Endothelial cell of umbilical vein (primary cell): Measurements from ENCODE around the gene VPS35. TPM values are rescaled to one million over a fixed set of nuclear protein-coding genes. Genes with fewer than 3 reads are reported as not detected.

Experiments used
- BruUV-seq: library from RNA; stranded (reverse); fragments of 400-500 nt; replicated peaks from 2 replicates; lab custom pipeline; 2021; lab: Mats Ljungman, UMichigan
- CTCF ChIA-PET: fragments of 300-600, 350-600 bp; sonication (Branson Sonifier 250); formaldehyde crosslinking; loops from one replicate; lab custom pipeline; 2021; ENCODE audit warnings: antibody characterized with exemption, inconsistent platforms; lab: Charles Lee
- POLR2A ChIA-PET: fragments of 300-600, 350-600 bp; sonication (Branson Sonifier 250); formaldehyde crosslinking; loops from one replicate; lab custom pipeline; 2021; ENCODE audit warnings: antibody characterized with exemption, inconsistent platforms; lab: Charles Lee
- DNase-seq: peaks from one replicate; pipeline ENCODE4 v3.0.0-alpha.2; 2011; ENCODE audit warnings: low read depth, low spot score
- FAIRE-seq: peaks from 2 replicates; lab custom pipeline; 2011; peaks lifted over from hg19 to GRCh38; lab: Jason Lieb, UNC
- H2AFZ ChIP-seq: 2 replicates; pipeline ENCODE4 v1.6.0; 2012; ENCODE audit warnings: low read depth, low read length, control low read depth, inconsistent platforms
- H3K27ac ChIP-seq: 2 replicates; pipeline ENCODE4 v1.5.1; 2011; ENCODE audit warnings: low read depth, mild to moderate bottlenecking, control low read depth, low read length, moderate library complexity; ENCODE audit not compliant: insufficient read depth
- H3K27me3 ChIP-seq, 2 experiments: 2 replicates each; pipeline versions ENCODE4 v1.6.0 to v1.6.1; 2011; ENCODE audit warnings: low read length in 2 of 2, mixed read lengths in 1 of 2; ENCODE audit not compliant: control insufficient read depth in 2 of 2, insufficient read depth in 2 of 2
- H3K36me3 ChIP-seq, 2 experiments: 2 replicates in 1 of 2; 3 replicates in 1 of 2; pipeline ENCODE4 v1.5.1; 2011; ENCODE audit warnings: low read length in 2 of 2, mild to moderate bottlenecking in 1 of 2, moderate library complexity in 1 of 2; ENCODE audit not compliant: control insufficient read depth in 2 of 2, insufficient read depth in 2 of 2; ENCODE audit errors: extremely low read depth in 1 of 2
- H3K4me1 ChIP-seq: 3 replicates; pipeline ENCODE4 v1.5.1; 2011; ENCODE audit warnings: mild to moderate bottlenecking, low read length; ENCODE audit not compliant: control insufficient read depth, insufficient read depth; ENCODE audit errors: extremely low read depth
- H3K4me2 ChIP-seq: 2 replicates; pipeline ENCODE4 v1.6.1; 2011; ENCODE audit warnings: low read length, control low read depth, mixed read lengths; ENCODE audit not compliant: insufficient read depth
- H3K4me3 ChIP-seq, 3 experiments: fragments of 200-600 bp in 1 of 3; sonication (generic), shearing (Covaris generic) in 1 of 3; replicated peaks in 1 of 3; 2 replicates each; pipeline ENCODE4 v1.5.1; 2011 to 2016; ENCODE audit warnings: control low read depth in 3 of 3, low read length in 3 of 3, mild to moderate bottlenecking in 2 of 3, inconsistent platforms in 1 of 3, low read depth in 1 of 3, moderate library complexity in 1 of 3; ENCODE audit not compliant: insufficient read depth in 1 of 3
- H3K79me2 ChIP-seq: 2 replicates; pipeline ENCODE4 v1.6.0; 2012; ENCODE audit warnings: low read length, inconsistent platforms; ENCODE audit not compliant: control insufficient read depth, insufficient read depth
- H3K9ac ChIP-seq: replicated peaks from 2 replicates; pipeline ENCODE3; 2011; ENCODE audit warnings: low read length, control low read depth; ENCODE audit not compliant: insufficient read depth; ENCODE audit errors: extremely low read depth
- H3K9me1 ChIP-seq: replicated peaks from 3 replicates; pipeline ENCODE4 v1.6.0; 2011; ENCODE audit warnings: mild to moderate bottlenecking, low read length; ENCODE audit not compliant: control insufficient read depth, insufficient read depth; ENCODE audit errors: extremely low read depth
- H3K9me3 ChIP-seq: replicated peaks from 2 replicates; pipeline ENCODE4 v1.5.1; 2012; ENCODE audit warnings: low read length, inconsistent platforms; ENCODE audit not compliant: control insufficient read depth, insufficient read depth
- H4K20me1 ChIP-seq: replicated peaks from 2 replicates; pipeline ENCODE3; 2011; ENCODE audit warnings: mild to moderate bottlenecking, low read length; ENCODE audit not compliant: control insufficient read depth, insufficient read depth; ENCODE audit errors: extremely low read depth
- EZH2 ChIP-seq: IDR thresholded peaks from 2 replicates; pipeline ENCODE4 v1.6.1; 2012; ENCODE audit warnings: borderline replicate concordance, low read depth, mild to moderate bottlenecking, moderate library complexity, low read length, inconsistent platforms; ENCODE audit not compliant: severe bottlenecking
- FOS ChIP-seq: IDR thresholded peaks from 2 replicates; pipeline ENCODE4 v1.6.1; 2011; ENCODE audit warnings: mild to moderate bottlenecking, low read length, moderate library complexity, borderline replicate concordance; ENCODE audit not compliant: insufficient read depth
- GATA2 ChIP-seq: IDR thresholded peaks from 2 replicates; pipeline ENCODE4 v1.7.0; 2011; ENCODE audit warnings: low read depth, mild to moderate bottlenecking, moderate library complexity, mixed read lengths, low read length; ENCODE audit not compliant: insufficient read length, insufficient read depth
- JUN ChIP-seq: IDR thresholded peaks from 2 replicates; pipeline ENCODE4 v1.6.1; 2011; ENCODE audit warnings: borderline replicate concordance, low read depth; ENCODE audit not compliant: insufficient read length, insufficient read depth
- MYC ChIP-seq: IDR thresholded peaks from one replicate; pipeline ENCODE4 v1.6.1; 2011; ENCODE audit warnings: mild to moderate bottlenecking, low read depth, low read length
- POLR2A ChIP-seq: IDR thresholded peaks from 2 replicates; pipeline ENCODE4 v1.6.1; 2012; ENCODE audit warnings: low read depth, mild to moderate bottlenecking, control low read depth, low read length
- POLR2AphosphoS5 ChIP-seq: IDR thresholded peaks from 2 replicates; pipeline ENCODE4 v1.6.1; 2012; ENCODE audit warnings: low read depth, mild to moderate bottlenecking, control low read depth, low read length, moderate library complexity; ENCODE audit not compliant: insufficient read depth
- dilution Hi-C: fragments of 300-500 bp; cut with MboI; formaldehyde crosslinking; loops from one replicate; pipeline ENCODE4 v1.15.0; 2019; ENCODE audit warnings: low sequenced_read_pairs; ENCODE audit not compliant: extremely low pct_ligation_motif_present
- intact Hi-C: fragments of 100-400 bp; cut with micrococcal nuclease; formaldehyde crosslinking; loops from one replicate; pipeline ENCODE4 v1.10.0; 2022
- polyA plus RNA-seq, 4 experiments: library from polyadenylated mRNA; depleted of rRNA in 3 of 4; stranded (reverse) in 3 of 4; unstranded in 1 of 4; fragments of >200 nt; gene quantifications; 2 replicates each; pipeline versions ENCODE4 v1.2.1 to v1.2.3, GENCODE V29; 2011 to 2012; ENCODE audit warnings: missing spikeins in 1 of 4
- total RNA-seq: library from RNA; stranded (reverse); gene quantifications from 2 replicates; pipeline ENCODE4 v1.2.3, GENCODE V29; 2021
- TF ChIP-seq, protein P1 (sequence below): IDR thresholded peaks from 2 replicates; pipeline ENCODE4 v1.6.1; 2011; ENCODE audit not compliant: insufficient read depth, insufficient read length
- TF ChIP-seq, protein P2 (sequence below), 2 donors: IDR thresholded peaks; 1 replicate in 1 of 2; 2 replicates in 1 of 2; pipeline ENCODE4 v1.5.1; 2011; ENCODE audit warnings: low read length in 2 of 2, mild to moderate bottlenecking in 2 of 2, moderate library complexity in 2 of 2, control low read depth in 1 of 2, inconsistent platforms in 1 of 2, low read depth in 1 of 2; ENCODE audit not compliant: insufficient read depth in 1 of 2; ENCODE audit errors: extremely low read depth in 1 of 2

The VPS35 gene
- total and polyA plus RNA-seq, 2 donors (not counting 3 experiments of a cell fraction or from before 2014, with no cell fraction given), result 19.7 to 102 TPM

DNA sequence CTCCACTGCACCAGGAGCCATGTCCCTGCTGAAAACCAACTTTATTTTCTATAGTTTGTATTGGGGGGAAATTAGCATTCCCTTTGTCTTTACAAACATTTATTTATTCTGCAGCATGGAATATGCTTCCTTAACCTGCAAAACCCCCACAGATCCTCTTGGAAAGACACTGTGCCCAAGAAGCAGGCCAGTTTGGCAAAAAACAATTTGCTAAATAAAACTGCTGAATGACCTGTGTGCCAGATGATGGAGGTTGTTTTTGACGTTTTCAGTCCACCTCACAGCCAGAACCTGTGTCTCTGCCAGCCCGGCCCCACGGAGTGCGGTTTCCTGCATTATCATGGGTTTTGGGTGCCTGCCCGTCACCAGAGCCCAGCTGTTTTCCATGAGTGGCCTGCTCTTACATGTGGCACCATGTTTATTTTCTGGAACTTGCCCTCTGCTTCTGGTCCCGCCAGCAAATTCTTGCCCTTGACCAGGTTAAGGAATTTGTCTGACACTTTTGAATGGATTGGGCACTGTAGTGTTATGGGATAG is 26.9 kb upstream of the VPS35 start:
- Histone ChIP-seq H2AFZ (no peak overlapping the region), H3K4me1 (no peaks in the 10 kb centered on the region), H3K27me3 (no peaks in the 10 kb centered on the region), H3K79me2 (no peaks in the 10 kb centered on the region), H3K4me3 (no peak overlapping the region), H3K9me3 (no peaks in the 10 kb centered on the region), H3K36me3 (no peaks in the 10 kb centered on the region), H3K9me1 (no peaks in the 10 kb centered on the region), H3K9ac (no peak overlapping the region), H4K20me1 (no peaks in the 10 kb centered on the region), H3K27ac (no peak overlapping the region), H3K4me2 (no peak overlapping the region)
- dilution Hi-C loops, result no loop called here
- DNase-seq (no peak), FAIRE-seq (no peak)
- ChIA-PET POLR2A (no interaction called here), CTCF (no interaction called here)
- intact Hi-C loops, result no loop called here
- BruUV-seq, result no TSS peak
- TF ChIP-seq, protein P1, sequence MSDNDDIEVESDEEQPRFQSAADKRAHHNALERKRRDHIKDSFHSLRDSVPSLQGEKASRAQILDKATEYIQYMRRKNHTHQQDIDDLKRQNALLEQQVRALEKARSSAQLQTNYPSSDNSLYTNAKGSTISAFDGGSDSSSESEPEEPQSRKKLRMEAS, result no peak
- TF ChIP-seq GATA2 (no peak), EZH2 (no peak), JUN (no peak), POLR2AphosphoS5 (no peak), FOS (no peak), MYC (no peak), POLR2A (no peak)
- TF ChIP-seq, protein P2, sequence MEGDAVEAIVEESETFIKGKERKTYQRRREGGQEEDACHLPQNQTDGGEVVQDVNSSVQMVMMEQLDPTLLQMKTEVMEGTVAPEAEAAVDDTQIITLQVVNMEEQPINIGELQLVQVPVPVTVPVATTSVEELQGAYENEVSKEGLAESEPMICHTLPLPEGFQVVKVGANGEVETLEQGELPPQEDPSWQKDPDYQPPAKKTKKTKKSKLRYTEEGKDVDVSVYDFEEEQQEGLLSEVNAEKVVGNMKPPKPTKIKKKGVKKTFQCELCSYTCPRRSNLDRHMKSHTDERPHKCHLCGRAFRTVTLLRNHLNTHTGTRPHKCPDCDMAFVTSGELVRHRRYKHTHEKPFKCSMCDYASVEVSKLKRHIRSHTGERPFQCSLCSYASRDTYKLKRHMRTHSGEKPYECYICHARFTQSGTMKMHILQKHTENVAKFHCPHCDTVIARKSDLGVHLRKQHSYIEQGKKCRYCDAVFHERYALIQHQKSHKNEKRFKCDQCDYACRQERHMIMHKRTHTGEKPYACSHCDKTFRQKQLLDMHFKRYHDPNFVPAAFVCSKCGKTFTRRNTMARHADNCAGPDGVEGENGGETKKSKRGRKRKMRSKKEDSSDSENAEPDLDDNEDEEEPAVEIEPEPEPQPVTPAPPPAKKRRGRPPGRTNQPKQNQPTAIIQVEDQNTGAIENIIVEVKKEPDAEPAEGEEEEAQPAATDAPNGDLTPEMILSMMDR (IDR thresholded peaks at IDR 0.05; ENCODE audit: extremely low read depth in 1 of 2, insufficient read depth in 1 of 2, low read depth in 1 of 2, low read length in 2 of 2), result no peak
